ENCODE measurements around the gene LUC7L.
"Not testable (repeated sequence)": the region's sequence is repeated elsewhere in the genome, so short reads cannot be mapped to it uniquely, and the experiment has no call there.

The LUC7L gene

DNA sequence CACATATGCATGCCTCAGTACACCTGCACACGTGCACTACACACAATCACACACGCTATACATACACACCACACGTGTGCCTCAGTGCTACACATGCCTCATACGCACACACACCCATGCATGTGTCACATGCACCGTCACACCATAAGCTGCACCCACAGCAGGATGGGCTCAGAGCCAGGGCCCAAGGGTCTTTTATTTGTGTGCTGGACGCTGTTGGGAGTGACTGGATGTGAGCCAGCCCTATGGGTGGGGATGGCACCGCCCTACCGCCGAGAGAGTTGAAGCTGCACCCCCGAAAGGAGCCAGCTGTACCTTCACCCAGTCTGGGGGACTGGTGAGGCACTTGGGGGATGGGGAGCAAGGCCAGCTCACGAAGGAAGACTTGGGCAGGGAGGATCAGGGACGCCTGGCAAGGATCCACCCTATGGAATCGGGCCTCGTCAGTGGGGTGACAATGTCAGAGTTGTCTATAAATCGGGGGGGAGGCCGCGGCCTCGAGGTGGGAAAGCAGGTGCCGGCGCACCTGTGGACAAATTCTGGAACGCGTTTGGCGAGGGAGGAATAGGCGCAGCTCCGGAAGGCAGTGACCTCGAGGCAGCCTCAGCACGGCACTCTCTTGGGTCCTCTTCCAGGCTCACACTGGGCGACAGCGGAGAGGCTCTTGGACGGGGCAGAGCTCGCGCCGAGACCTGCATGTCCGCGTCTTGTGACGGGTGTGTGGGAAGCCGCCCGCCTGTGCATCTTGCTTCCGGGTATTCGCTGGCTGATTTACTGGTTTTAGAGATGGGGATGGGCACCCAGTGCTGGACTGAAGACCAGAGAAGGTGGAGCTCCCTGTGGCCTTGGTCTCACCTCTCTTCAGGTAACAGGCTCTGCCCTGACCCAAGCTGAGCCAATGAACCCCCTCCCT lies 39.1 kb upstream of the LUC7L start:
- Histone ChIP-seq H3K4me1 (ENCODE audit: insufficient read depth, low read length) (no peaks in the 10 kb centered on the region), H4K20me1 (ENCODE audit: insufficient read depth, low read length) (no peaks in the 10 kb centered on the region), H2AFZ (ENCODE audit: low read depth, low read length) (no peak overlapping the region), H3K9me3 (ENCODE audit: insufficient read depth, low read length, severe bottlenecking) (no peaks in the 10 kb centered on the region), H3K4me2 (ENCODE audit: insufficient read depth, low read length) (no peak overlapping the region), H3K27ac (ENCODE audit: low read length) (no peak overlapping the region), H3K27me3 (ENCODE audit: insufficient read depth, low read length, poor library complexity) (no peaks in the 10 kb centered on the region), H3K36me3 (ENCODE audit: insufficient read depth, low read length) (peaks cover 19% of the 10 kb centered on the region), H3K4me3 (ENCODE audit: low read depth in 1 of 2, low read length in 2 of 2) (no peak overlapping the region), H3K9ac (ENCODE audit: low read depth, low read length) (no peak overlapping the region), H3K79me2 (ENCODE audit: insufficient read depth, low read length) (no peaks in the 10 kb centered on the region)
- DNase-seq (no peak), ATAC-seq (ENCODE audit: insufficient read depth, low read depth) (no peak)
- TF ChIP-seq CTCF (IDR thresholded peaks at IDR 0.05; ENCODE audit: borderline replicate concordance, extremely low read depth, low read length, poor library complexity, severe bottlenecking) (no peak), EZH2 (IDR thresholded peaks at IDR 0.05; ENCODE audit: borderline replicate concordance, low read depth, low read length, severe bottlenecking) (no peak)

DNA sequence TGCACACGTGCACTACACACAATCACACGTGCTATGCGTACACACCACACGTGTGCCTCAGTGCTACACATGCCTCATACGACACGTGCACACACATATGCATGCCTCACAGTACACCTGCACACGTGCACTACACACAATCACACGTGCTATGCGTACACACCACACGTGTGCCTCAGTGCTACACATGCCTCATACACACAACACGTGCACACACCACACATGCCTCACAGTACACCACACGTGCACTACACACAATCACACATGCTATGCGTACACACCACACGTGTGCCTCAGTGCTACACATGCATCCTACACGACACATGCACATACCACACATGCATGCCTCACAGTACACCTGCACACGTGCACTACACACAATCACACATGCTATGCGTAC lies 38.3 kb upstream of the LUC7L start:
- not testable (repeated sequence) for H3K4me3 ChIP-seq (ENCODE audit: low read depth in 1 of 2, low read length in 2 of 2); H4K20me1 ChIP-seq (ENCODE audit: insufficient read depth, low read length); H3K4me1 ChIP-seq (ENCODE audit: insufficient read depth, low read length); H3K27me3 ChIP-seq (ENCODE audit: insufficient read depth, low read length, poor library complexity); H3K27ac ChIP-seq (ENCODE audit: low read length); H3K9me3 ChIP-seq (ENCODE audit: insufficient read depth, low read length, severe bottlenecking); H2AFZ ChIP-seq (ENCODE audit: low read depth, low read length); H3K79me2 ChIP-seq (ENCODE audit: insufficient read depth, low read length); ATAC-seq (ENCODE audit: insufficient read depth, low read depth); H3K4me2 ChIP-seq (ENCODE audit: insufficient read depth, low read length); DNase-seq; H3K9ac ChIP-seq (ENCODE audit: low read depth, low read length)
- H3K36me3 ChIP-seq (ENCODE audit: insufficient read depth, low read length) = peaks cover 23% of the 10 kb centered on the region

- Histone ChIP-seq H3K9ac (ENCODE audit: low read depth, low read length) (no peak overlapping the region), H4K20me1 (ENCODE audit: insufficient read depth, low read length) (no peaks in the 10 kb centered on the region), H3K27ac (ENCODE audit: low read length) (no peak overlapping the region), H3K4me2 (ENCODE audit: insufficient read depth, low read length) (no peak overlapping the region), H3K27me3 (ENCODE audit: insufficient read depth, low read length, poor library complexity) (no peaks in the 10 kb centered on the region), H3K4me3 (ENCODE audit: low read depth in 1 of 2, low read length in 2 of 2) (no peak overlapping the region), H3K4me1 (ENCODE audit: insufficient read depth, low read length) (no peaks in the 10 kb centered on the region), H3K9me3 (ENCODE audit: insufficient read depth, low read length, severe bottlenecking) (no peaks in the 10 kb centered on the region), H2AFZ (ENCODE audit: low read depth, low read length) (no peak overlapping the region), H3K79me2 (ENCODE audit: insufficient read depth, low read length) (no peaks in the 10 kb centered on the region), H3K36me3 (ENCODE audit: insufficient read depth, low read length) (peaks cover 33% of the 10 kb centered on the region)
- TF ChIP-seq CTCF (IDR thresholded peaks at IDR 0.05; ENCODE audit: borderline replicate concordance, extremely low read depth, low read length, poor library complexity, severe bottlenecking) = no peak
- no peak for TF ChIP-seq EZH2 (IDR thresholded peaks at IDR 0.05; ENCODE audit: borderline replicate concordance, low read depth, low read length, severe bottlenecking)
- DNase-seq = no peak
- no peak; the same call in 2 of the 3 replicates for ATAC-seq (ENCODE audit: insufficient read depth, low read depth)
These were observed 37.3 kb upstream of the LUC7L start for GRCh38 chr16:266258-267164.

DNA sequence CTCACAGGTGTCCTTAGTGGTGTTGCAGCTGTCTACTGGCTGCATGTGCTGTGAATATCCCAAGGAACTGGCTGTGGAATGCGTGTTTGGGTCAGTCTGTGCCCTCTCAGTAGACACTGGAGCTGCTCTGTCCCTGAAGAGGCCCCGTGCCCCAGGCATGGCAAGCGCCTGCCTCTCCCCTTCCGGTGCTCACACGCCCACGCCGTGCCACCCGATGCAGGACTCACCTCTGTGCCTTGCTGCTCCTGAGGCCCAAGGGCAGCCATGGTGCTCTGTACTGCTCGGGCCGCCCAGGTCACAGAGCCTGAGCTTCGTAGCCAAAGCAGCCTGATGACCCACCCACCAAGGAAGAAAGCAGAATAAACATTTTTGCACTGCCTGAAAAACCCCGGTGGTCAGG lies 36.5 kb upstream of the LUC7L start:
- H4K20me1 ChIP-seq (ENCODE audit: insufficient read depth, low read length) = no peaks in the 10 kb centered on the region
- no peak for ATAC-seq (ENCODE audit: insufficient read depth, low read depth)
- no peak overlapping the region for H2AFZ ChIP-seq (ENCODE audit: low read depth, low read length)
- H3K27me3 ChIP-seq (ENCODE audit: insufficient read depth, low read length, poor library complexity) = no peaks in the 10 kb centered on the region
- no peaks in the 10 kb centered on the region for H3K9me3 ChIP-seq (ENCODE audit: insufficient read depth, low read length, severe bottlenecking)
- H3K4me1 ChIP-seq (ENCODE audit: insufficient read depth, low read length) = no peaks in the 10 kb centered on the region
- H3K4me3 ChIP-seq (ENCODE audit: low read depth in 1 of 2, low read length in 2 of 2) = no peak overlapping the region
- H3K9ac ChIP-seq (ENCODE audit: low read depth, low read length) = no peak overlapping the region
- no peaks in the 10 kb centered on the region for H3K79me2 ChIP-seq (ENCODE audit: insufficient read depth, low read length)
- H3K36me3 ChIP-seq (ENCODE audit: insufficient read depth, low read length) = peaks cover 41% of the 10 kb centered on the region
- H3K4me2 ChIP-seq (ENCODE audit: insufficient read depth, low read length) = no peak overlapping the region
- TF ChIP-seq CTCF (IDR thresholded peaks at IDR 0.05; ENCODE audit: borderline replicate concordance, extremely low read depth, low read length, poor library complexity, severe bottlenecking) (no peak), EZH2 (IDR thresholded peaks at IDR 0.05; ENCODE audit: borderline replicate concordance, low read depth, low read length, severe bottlenecking) (no peak)
- DNase-seq = no peak
- H3K27ac ChIP-seq (ENCODE audit: low read length) = no peak overlapping the region

All from DND-41 (cell line).